Left ventricle myocardium inferior (tissue), 1 donor: ENCODE results near the gene NAAA. TPM values are rescaled to one million over a fixed set of nuclear protein-coding genes. Genes with fewer than 3 reads are reported as not detected.
"Not testable (repeated sequence)": the region's sequence is repeated elsewhere in the genome, so short reads cannot be mapped to it uniquely, and the experiment has no call there.

Source experiments
- DNase-seq: peaks from one replicate; pipeline ENCODE4 v3.0.0-alpha.2; 2020
- H3K27ac ChIP-seq: fragments of 200-600 bp; replicated peaks from 2 replicates; pipeline ENCODE4 v1.8.0; 2021
- H3K27me3 ChIP-seq: fragments of 200-600 bp; 2 replicates; pipeline ENCODE4 v1.8.0; 2021; ENCODE audit warnings: low read depth
- H3K36me3 ChIP-seq: fragments of 200-600 bp; 2 replicates; pipeline ENCODE4 v1.8.0; 2021
- H3K4me1 ChIP-seq: fragments of 200-600 bp; 2 replicates; pipeline ENCODE4 v1.8.0; 2021
- H3K4me3 ChIP-seq: fragments of 200-600 bp; 2 replicates; pipeline ENCODE4 v1.8.0; 2021; ENCODE audit warnings: mild to moderate bottlenecking, moderate library complexity
- H3K9me3 ChIP-seq: fragments of 200-600 bp; replicated peaks from 2 replicates; pipeline ENCODE4 v1.8.0; 2021
- CTCF ChIP-seq: fragments of 200-600 bp; IDR thresholded peaks from 2 replicates; pipeline ENCODE4 v1.8.0; 2021; ENCODE audit warnings: antibody characterized with exemption, mild to moderate bottlenecking, borderline replicate concordance
- intact Hi-C: fragments of 100-400 bp; cut with micrococcal nuclease; formaldehyde crosslinking; loops from one replicate; pipeline ENCODE4 v1.11.0; 2022
- total RNA-seq: library from RNA; stranded (reverse); fragmentation: NEBNext Ultra II Directional; extraction: Animal tissue kit (Norgen Biotek cat#: 25700); gene quantifications from one replicate; pipeline ENCODE4 v1.2.1, GENCODE V29; 2021
- donor health status: DM: no; HTN: yes; CAD: no; lungs with severe emphysema.

Gene NAAA
- total RNA-seq, 1 donor from 2014 or later: 12.9 TPM

- no peak for DNase-seq
- Histone ChIP-seq H3K4me3 (no peak overlapping the region), H3K27ac (no peak overlapping the region), H3K4me1 (peaks cover 5% of the 10 kb centered on the region), H3K27me3 (no peaks in the 10 kb centered on the region), H3K9me3 (no peaks in the 10 kb centered on the region), H3K36me3 (peaks cover 43% of the 10 kb centered on the region)
- intact Hi-C loops: no loop called here
- TF ChIP-seq CTCF: peak; percentile 77
These were observed 24.6 kb downstream of the NAAA start for GRCh38 chr4:75916091-75916661.

GRCh38 chr4:75912968-75913367 is 27.8 kb downstream of the NAAA start:
- no peak overlapping the region for H3K4me3 ChIP-seq
- H3K27me3 ChIP-seq: no peaks in the 10 kb centered on the region
- no peak overlapping the region for H3K27ac ChIP-seq
- TF ChIP-seq CTCF: no peak
- DNase-seq: no peak
- no peaks in the 10 kb centered on the region for H3K9me3 ChIP-seq
- H3K4me1 ChIP-seq: peaks cover 5% of the 10 kb centered on the region
- H3K36me3 ChIP-seq: peaks cover 13% of the 10 kb centered on the region
- intact Hi-C loops: no loop called here

DNA sequence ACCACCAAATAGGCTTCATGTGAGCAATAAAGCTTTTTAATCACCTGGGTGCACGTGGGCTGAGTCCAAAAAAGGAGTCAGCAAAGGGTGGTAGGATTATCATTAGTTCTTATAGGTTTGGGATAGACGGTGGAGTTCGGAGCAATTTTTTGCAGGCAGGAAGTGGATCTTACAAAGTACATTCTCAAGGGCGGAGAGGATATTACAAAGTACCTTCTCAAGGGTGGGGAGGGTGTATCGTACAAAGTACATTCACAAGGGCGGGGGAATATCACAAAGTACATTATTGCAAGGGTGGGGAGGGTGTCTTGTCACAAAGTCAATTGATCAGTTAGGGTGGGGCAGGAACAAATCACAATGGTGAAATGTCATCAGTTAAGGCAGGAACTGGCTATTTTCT is 30.0 kb downstream of the NAAA start:
- H3K27ac ChIP-seq, H3K27me3 ChIP-seq, intact Hi-C loops, H3K9me3 ChIP-seq, H3K36me3 ChIP-seq, H3K4me3 ChIP-seq, H3K4me1 ChIP-seq, DNase-seq: not testable (repeated sequence)

GRCh38 chr4:75909405-75909804 is 31.4 kb downstream of the NAAA start:
- DNase-seq: no peak
- Histone ChIP-seq H3K9me3 (no peaks in the 10 kb centered on the region), H3K27ac (no peak overlapping the region), H3K4me3 (no peak overlapping the region), H3K27me3 (peaks cover 7% of the 10 kb centered on the region), H3K4me1 (no peaks in the 10 kb centered on the region), H3K36me3 (no peaks in the 10 kb centered on the region)
- no peak for TF ChIP-seq CTCF
- intact Hi-C loops: no loop called here

GRCh38 chr4:75908555-75908954 is 32.3 kb downstream of the NAAA start:
- Histone ChIP-seq H3K36me3 (no peaks in the 10 kb centered on the region), H3K4me3 (no peak overlapping the region), H3K27ac (no peak overlapping the region), H3K27me3 (peaks cover 7% of the 10 kb centered on the region), H3K4me1 (no peaks in the 10 kb centered on the region), H3K9me3 (no peaks in the 10 kb centered on the region)
- intact Hi-C loops: no loop called here
- TF ChIP-seq CTCF: no peak
- no peak for DNase-seq

GRCh38 chr4:75907966-75908365 is 32.8 kb downstream of the NAAA start:
- Histone ChIP-seq H3K4me1 (no peaks in the 10 kb centered on the region), H3K36me3 (no peaks in the 10 kb centered on the region), H3K9me3 (no peaks in the 10 kb centered on the region), H3K4me3 (no peak overlapping the region), H3K27me3 (peaks cover 7% of the 10 kb centered on the region), H3K27ac (no peak overlapping the region)
- no peak for TF ChIP-seq CTCF
- intact Hi-C loops: no loop called here
- no peak for DNase-seq
